GM19238 (cell line): ENCODE results near the gene MMP26.
"Not testable (repeated sequence)": the region's sequence is repeated elsewhere in the genome, so short reads cannot be mapped to it uniquely, and the experiment has no call there.

Experiments
- DNase-seq: peaks from one replicate; pipeline ENCODE4 v3.0.0; 2011; ENCODE audit warnings: low spot score; ENCODE audit not compliant: insufficient read length

MMP26 gene

GRCh38 chr11:4722616-4723534 lies 18.3 kb downstream of the MMP26 start:
- DNase-seq, result not testable (repeated sequence)

GRCh38 chr11:4727171-4727570 lies 22.6 kb downstream of the MMP26 start:
- no peak for DNase-seq

- no peak for DNase-seq
Measured at GRCh38 chr11:4740735-4741134, 36.2 kb downstream of the MMP26 start.

- no peak for DNase-seq
Measured at GRCh38 chr11:4748438-4748837, 43.9 kb downstream of the MMP26 start.

GRCh38 chr11:4751201-4751600 lies 46.6 kb downstream of the MMP26 start:
- no peak for DNase-seq
